PC-9 (cell line): ENCODE results near the gene MADD.

Experiments
- CTCF ChIP-seq: fragments of 200-600 bp; sonication (generic); conservative IDR thresholded peaks from 2 replicates; pipeline ENCODE4 v1.6.1; 2017; ENCODE audit warnings: mixed run types, antibody characterized with exemption, mild to moderate bottlenecking, moderate library complexity
- EZH2 ChIP-seq: fragments of 200-600 bp; sonication (generic); IDR thresholded peaks from 2 replicates; pipeline ENCODE4 v1.8.0; 2017; ENCODE audit warnings: antibody characterized with exemption, low read depth

GRCh38 chr11:47257517-47258316, 12.2 kb upstream of the MADD start, which contains the start of gene NR1H3:
- no peak for TF ChIP-seq EZH2
- TF ChIP-seq CTCF, result peak; percentile 70
